Neural progenitor cell (in vitro differentiated cells): ENCODE measurements around the gene PDE1A.

Source experiments
- CTCF ChIP-seq: fragments of 200-600 bp; sonication (generic); IDR thresholded peaks from 2 replicates; pipeline ENCODE4 v1.5.1; 2017; ENCODE audit warnings: antibody characterized with exemption, mild to moderate bottlenecking
- EZH2 ChIP-seq: fragments of 200-600 bp; sonication (generic); IDR thresholded peaks from 2 replicates; pipeline ENCODE4 v1.6.1; 2017; ENCODE audit warnings: antibody characterized with exemption, mild to moderate bottlenecking, moderate library complexity
- EZH2phosphoT487 ChIP-seq: fragments of 200-600 bp; sonication (generic); IDR thresholded peaks from 2 replicates; pipeline ENCODE4 v1.6.1; 2017; ENCODE audit warnings: antibody characterized with exemption

GRCh38 chr2:182448371-182448770, 21.5 kb upstream of the PDE1A start:
- no peak for TF ChIP-seq EZH2
- TF ChIP-seq CTCF: no peak
- TF ChIP-seq EZH2phosphoT487: no peak
